GM12873 (cell line): ENCODE measurements around the gene EVA1B.

Source experiments
- TF ChIP-seq, protein P1 (sequence below): IDR thresholded peaks from 2 replicates; pipeline ENCODE4 v1.5.1; 2012; ENCODE audit warnings: low read depth, mild to moderate bottlenecking, moderate library complexity, low read length, control low read depth; ENCODE audit not compliant: insufficient read depth; ENCODE audit errors: missing control alignments

Gene EVA1B

DNA sequence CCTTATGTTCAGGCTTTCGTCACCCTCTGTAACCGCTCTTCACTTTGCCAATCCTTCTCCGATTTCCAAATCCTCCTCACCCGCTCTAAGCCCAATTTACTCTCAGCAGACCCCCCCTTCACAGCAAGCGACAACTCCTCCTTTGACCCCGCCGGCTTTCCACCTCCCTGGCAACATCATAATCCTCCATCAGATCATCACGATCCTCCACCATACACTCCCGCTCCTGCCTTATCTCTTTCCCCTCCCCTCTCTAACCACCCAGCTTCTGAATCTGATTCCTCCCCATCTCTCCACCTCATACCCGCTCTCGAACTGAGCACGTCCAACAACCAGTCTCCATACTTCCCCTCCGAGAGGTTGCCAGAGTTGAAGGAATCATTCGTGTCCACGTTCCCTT is 7.5 kb upstream of the EVA1B start:
- TF ChIP-seq, protein P1, sequence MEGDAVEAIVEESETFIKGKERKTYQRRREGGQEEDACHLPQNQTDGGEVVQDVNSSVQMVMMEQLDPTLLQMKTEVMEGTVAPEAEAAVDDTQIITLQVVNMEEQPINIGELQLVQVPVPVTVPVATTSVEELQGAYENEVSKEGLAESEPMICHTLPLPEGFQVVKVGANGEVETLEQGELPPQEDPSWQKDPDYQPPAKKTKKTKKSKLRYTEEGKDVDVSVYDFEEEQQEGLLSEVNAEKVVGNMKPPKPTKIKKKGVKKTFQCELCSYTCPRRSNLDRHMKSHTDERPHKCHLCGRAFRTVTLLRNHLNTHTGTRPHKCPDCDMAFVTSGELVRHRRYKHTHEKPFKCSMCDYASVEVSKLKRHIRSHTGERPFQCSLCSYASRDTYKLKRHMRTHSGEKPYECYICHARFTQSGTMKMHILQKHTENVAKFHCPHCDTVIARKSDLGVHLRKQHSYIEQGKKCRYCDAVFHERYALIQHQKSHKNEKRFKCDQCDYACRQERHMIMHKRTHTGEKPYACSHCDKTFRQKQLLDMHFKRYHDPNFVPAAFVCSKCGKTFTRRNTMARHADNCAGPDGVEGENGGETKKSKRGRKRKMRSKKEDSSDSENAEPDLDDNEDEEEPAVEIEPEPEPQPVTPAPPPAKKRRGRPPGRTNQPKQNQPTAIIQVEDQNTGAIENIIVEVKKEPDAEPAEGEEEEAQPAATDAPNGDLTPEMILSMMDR, result no peak

DNA sequence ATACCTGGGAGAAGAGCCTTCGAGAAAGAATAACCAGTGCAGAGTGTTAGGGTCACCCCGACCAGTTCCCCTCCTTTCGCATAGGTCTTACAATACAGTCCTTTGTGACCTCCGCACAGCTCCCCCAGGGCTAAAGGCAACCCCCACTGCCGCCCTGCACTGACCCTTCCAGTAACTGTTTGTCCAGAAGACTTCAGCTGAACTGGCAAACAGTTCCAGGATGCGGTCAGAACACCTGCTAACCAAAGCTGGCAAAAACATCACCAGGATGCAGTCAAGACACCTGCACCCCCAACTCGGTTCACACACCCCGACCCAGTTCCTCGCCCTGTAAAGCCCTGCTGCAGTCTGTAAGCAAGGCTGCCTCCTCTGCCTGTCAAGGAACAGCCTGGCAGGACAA is 6.4 kb upstream of the EVA1B start:
- TF ChIP-seq, protein P1, result no peak

DNA sequence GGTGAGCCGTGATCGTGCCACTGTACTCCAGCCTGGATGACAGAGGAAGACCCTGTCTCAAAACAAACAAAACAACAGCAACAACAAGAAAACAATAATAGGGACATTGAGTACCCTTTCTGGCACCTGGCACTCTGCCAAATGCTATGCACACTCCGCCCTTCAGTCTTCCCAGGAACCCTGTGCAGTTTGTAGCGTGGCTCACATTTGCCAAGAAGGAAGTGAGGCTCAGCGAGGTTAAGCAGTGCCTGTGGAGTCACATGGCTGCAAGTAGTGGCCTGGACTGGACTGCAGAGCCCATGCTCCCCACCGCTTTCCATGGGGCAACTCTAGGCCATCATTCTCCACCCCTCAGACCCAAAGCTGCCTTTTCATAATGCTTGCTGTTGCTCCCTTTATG is 5.3 kb upstream of the EVA1B start:
- TF ChIP-seq, protein P1, result no peak

DNA sequence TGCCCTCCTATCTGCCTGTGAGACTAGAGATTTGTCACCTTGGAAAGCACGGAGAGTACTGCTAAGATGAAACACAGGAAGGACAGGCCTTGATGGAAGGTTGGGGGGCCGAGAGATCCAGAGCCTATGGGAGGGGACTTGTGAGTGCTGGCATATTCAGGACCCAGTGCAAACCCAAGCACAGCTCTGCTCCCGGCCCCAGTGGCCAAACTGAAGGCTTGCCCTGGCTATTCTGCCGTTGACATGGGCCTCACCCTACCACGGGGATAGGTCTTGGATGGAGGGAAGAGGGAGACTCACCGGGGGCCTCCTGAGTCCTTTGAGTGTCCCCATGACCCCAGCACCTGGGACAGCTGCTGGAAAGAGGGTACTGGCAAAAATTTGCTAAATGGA is 4.6 kb upstream of the EVA1B start:
- TF ChIP-seq, protein P1, result peak; percentile 3

DNA sequence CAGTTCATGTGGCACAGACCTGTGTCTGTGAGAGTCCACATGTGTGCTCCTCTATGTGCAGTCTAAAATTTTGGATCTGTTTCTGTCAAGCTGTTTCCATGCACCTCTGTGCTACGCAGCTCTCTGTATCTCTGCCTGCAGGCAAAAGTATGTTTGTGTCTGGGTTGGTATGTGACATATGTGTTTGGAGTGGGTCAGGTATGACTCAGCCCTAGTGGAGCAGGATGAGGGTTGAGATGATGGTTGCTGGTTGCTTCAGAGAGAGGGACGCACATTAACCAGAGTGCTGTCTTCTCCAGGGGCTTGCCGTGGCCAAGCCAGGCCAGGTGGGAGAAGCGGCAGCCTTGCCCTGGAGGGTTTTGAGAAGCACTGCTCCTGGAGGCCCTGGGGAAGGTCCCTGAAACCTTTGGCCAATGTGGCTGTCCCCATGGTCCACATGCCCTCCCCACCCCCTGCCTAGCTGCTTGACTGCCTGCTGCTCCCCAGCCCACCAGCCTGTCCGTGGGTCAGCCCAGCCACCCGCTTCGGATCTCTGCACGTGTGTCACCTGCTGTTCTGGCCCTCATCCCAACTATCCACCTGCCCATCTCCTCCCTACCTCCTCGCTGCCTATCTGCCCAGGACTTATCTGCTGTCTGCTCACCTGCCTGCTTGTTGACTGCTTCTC is 4.1 kb upstream of the EVA1B start:
- TF ChIP-seq, protein P1, result no peak

DNA sequence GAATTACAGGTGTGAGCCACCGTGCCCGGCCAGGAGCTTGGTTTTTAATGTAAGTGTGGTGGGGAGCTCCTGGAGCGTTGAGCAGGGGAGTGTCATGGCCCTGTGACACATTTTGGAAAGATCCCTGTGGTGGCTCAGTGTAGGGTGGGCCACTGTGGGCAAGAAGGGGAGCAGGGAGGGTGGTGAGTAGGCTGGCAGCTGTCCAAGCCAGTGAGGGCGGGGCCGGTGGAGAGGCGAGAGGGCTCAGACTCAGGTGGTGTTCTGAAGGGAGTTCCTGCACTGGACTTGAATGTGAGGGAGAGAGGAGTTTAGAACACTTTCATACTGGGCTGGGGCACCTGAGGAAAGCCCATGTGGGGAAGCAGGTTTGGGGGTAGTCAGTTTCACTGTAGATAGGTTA is 3.1 kb upstream of the EVA1B start:
- TF ChIP-seq, protein P1, result no peak

DNA sequence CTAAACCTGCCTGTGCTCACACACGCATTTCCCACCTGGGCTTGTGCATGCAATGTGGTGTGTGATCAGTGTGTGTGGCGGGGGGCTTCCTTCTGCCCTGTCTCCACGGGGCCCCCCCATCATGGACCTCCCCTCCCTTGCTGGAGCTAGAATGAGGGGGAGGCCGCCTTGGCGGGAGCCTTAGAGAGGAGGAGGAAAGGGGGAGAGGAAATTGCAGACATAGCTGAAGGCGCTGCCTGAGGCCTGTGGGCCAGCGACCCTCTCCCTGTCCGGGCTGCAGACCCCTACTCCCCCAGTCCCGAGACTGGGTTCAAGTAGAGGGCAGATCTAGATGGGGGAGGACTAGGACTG is 883 bp upstream of the EVA1B start:
- TF ChIP-seq, protein P1, result no peak
